H1 (cell line): ENCODE results near the gene KRTAP12-4. TPM values are rescaled to one million over a fixed set of nuclear protein-coding genes. Genes with fewer than 3 reads are reported as not detected.

Experiments used
- CTCF ChIA-PET: fragments of 300-600 bp; sonication (Branson Sonifier 250); formaldehyde crosslinking; loops from one replicate; lab custom pipeline; 2021; ENCODE audit not compliant: partially characterized antibody; lab: Charles Lee
- POLR2A ChIA-PET: fragments of 300-600 bp; sonication (Branson Sonifier 250); formaldehyde crosslinking; loops from one replicate; lab custom pipeline; 2021; ENCODE audit warnings: inconsistent platforms; ENCODE audit not compliant: partially characterized antibody; lab: Charles Lee
- DNase-seq, 2 experiments: peaks; one replicate each; pipeline versions ENCODE4 v3.0.0 to v3.0.0-alpha.2; 2010 to 2022; ENCODE audit warnings: low spot score in 2 of 2, low read depth in 1 of 2, mixed read lengths in 1 of 2
- FAIRE-seq: peaks from 2 replicates; lab custom pipeline; 2011; peaks lifted over from hg19 to GRCh38; lab: Jason Lieb, UNC
- H2AFZ ChIP-seq: 2 replicates; pipeline ENCODE4 v1.8.1; 2012; ENCODE audit warnings: low read length, inconsistent platforms
- H2AK5ac ChIP-seq: 2 replicates; pipeline ENCODE4 v1.6.1; 2013; ENCODE audit warnings: low read depth, low read length
- H2BK120ac ChIP-seq: replicated peaks from 2 replicates; pipeline ENCODE3; 2013; ENCODE audit warnings: low read depth, low read length, inconsistent platforms
- H2BK12ac ChIP-seq: 2 replicates; pipeline ENCODE4 v1.6.1; 2013; ENCODE audit warnings: low read depth, low read length
- H2BK15ac ChIP-seq: 2 replicates; pipeline ENCODE4 v1.6.1; 2013; ENCODE audit warnings: low read length
- H2BK20ac ChIP-seq: 2 replicates; pipeline ENCODE4 v1.6.1; 2013; ENCODE audit warnings: low read length
- H2BK5ac ChIP-seq: 2 replicates; pipeline ENCODE4 v1.6.1; 2013; ENCODE audit warnings: low read depth, low read length
- H3K14ac ChIP-seq: 2 replicates; pipeline ENCODE4 v1.6.1; 2013; ENCODE audit warnings: inconsistent platforms; ENCODE audit not compliant: insufficient read length
- H3K18ac ChIP-seq: 2 replicates; pipeline ENCODE4 v1.6.1; 2013; ENCODE audit warnings: low read length; ENCODE audit errors: extremely low read depth
- H3K23ac ChIP-seq: 2 replicates; pipeline ENCODE4 v1.6.1; 2013; ENCODE audit warnings: inconsistent platforms; ENCODE audit not compliant: insufficient read length
- H3K23me2 ChIP-seq: 2 replicates; pipeline ENCODE4 v1.6.1; 2013; ENCODE audit warnings: low read depth, low read length
- H3K27ac ChIP-seq: 2 replicates; pipeline ENCODE4 v1.6.1; 2011; ENCODE audit warnings: low read depth, low read length, inconsistent platforms
- H3K27me3 ChIP-seq, 4 experiments: replicated peaks in 1 of 4; 1 replicate in 1 of 4; 2 replicates in 3 of 4; pipeline versions ENCODE4 v1.6.1 to v1.8.1; 2011 to 2013; ENCODE audit warnings: low read length in 3 of 4, mild to moderate bottlenecking in 3 of 4, inconsistent platforms in 2 of 4, mixed read lengths in 2 of 4, moderate library complexity in 1 of 4; ENCODE audit not compliant: control insufficient read depth in 3 of 4, insufficient read depth in 3 of 4; ENCODE audit errors: extremely low read depth in 1 of 4
- H3K36me3 ChIP-seq, 4 experiments: 2 replicates each; pipeline versions ENCODE4 v1.6.1 to v1.8.1; 2011 to 2013; ENCODE audit warnings: mild to moderate bottlenecking in 4 of 4, low read length in 3 of 4, moderate library complexity in 2 of 4, control low read depth in 1 of 4, inconsistent platforms in 1 of 4; ENCODE audit not compliant: insufficient read depth in 4 of 4, control insufficient read depth in 2 of 4
- H3K4ac ChIP-seq: replicated peaks from 2 replicates; pipeline ENCODE3; 2013; ENCODE audit warnings: low read length, low read depth, mixed read lengths, inconsistent platforms; ENCODE audit not compliant: insufficient read length
- H3K4me1 ChIP-seq, 4 experiments: replicated peaks in 1 of 4; 1 replicate in 1 of 4; 2 replicates in 3 of 4; pipeline versions ENCODE4 v1.6.1 to v1.8.1; 2011 to 2013; ENCODE audit warnings: low read length in 3 of 4, inconsistent platforms in 2 of 4, mixed read lengths in 1 of 4; ENCODE audit not compliant: insufficient read depth in 4 of 4, control insufficient read depth in 3 of 4
- H3K4me2 ChIP-seq, 2 experiments: 2 replicates each; pipeline versions ENCODE4 v1.6.1 to v1.8.1; 2011 to 2013; ENCODE audit warnings: low read depth in 2 of 2, low read length in 2 of 2, control low read depth in 1 of 2, inconsistent platforms in 1 of 2, mild to moderate bottlenecking in 1 of 2; ENCODE audit not compliant: insufficient read depth in 1 of 2
- H3K4me3 ChIP-seq, 4 experiments: fragments of 200-600, 300-600 bp in 1 of 4; sonication (generic), shearing (Covaris generic), sonication (Bioruptor Twin) in 1 of 4; 2 replicates each; pipeline versions ENCODE4 v1.5.1 to v1.8.1; 2011 to 2016; ENCODE audit warnings: low read length in 4 of 4, low read depth in 3 of 4, control low read depth in 2 of 4, inconsistent platforms in 2 of 4, mild to moderate bottlenecking in 2 of 4, mixed read lengths in 1 of 4, moderate library complexity in 1 of 4; ENCODE audit not compliant: insufficient read depth in 2 of 4; ENCODE audit errors: extremely low read depth in 1 of 4
- H3K56ac ChIP-seq: replicated peaks from 2 replicates; pipeline ENCODE3; 2013; ENCODE audit warnings: low read depth, mild to moderate bottlenecking, mixed read lengths, low read length, inconsistent platforms; ENCODE audit not compliant: insufficient read length
- H3K79me1 ChIP-seq: 2 replicates; pipeline ENCODE4 v1.6.1; 2013; ENCODE audit warnings: low read depth, low read length, control low read depth
- H3K79me2 ChIP-seq, 2 experiments: 2 replicates each; pipeline versions ENCODE4 v1.6.1 to v1.8.1; 2012 to 2013; ENCODE audit warnings: low read length in 2 of 2, mild to moderate bottlenecking in 2 of 2, inconsistent platforms in 1 of 2; ENCODE audit not compliant: insufficient read depth in 2 of 2, control insufficient read depth in 1 of 2
- H3K9ac ChIP-seq, 4 experiments: replicated peaks in 1 of 4; 1 replicate in 1 of 4; 2 replicates in 3 of 4; pipeline versions ENCODE4 v1.6.1 to v1.8.1; 2011 to 2013; ENCODE audit warnings: low read depth in 3 of 4, low read length in 3 of 4, control low read depth in 2 of 4, mild to moderate bottlenecking in 2 of 4, moderate library complexity in 2 of 4, inconsistent platforms in 1 of 4; ENCODE audit errors: extremely low read depth in 1 of 4
- H3K9me3 ChIP-seq, 2 experiments: 2 replicates each; pipeline versions ENCODE4 v1.6.1 to v1.8.1; 2012 to 2013; ENCODE audit warnings: mild to moderate bottlenecking in 2 of 2, moderate library complexity in 2 of 2, control low read depth in 1 of 2, inconsistent platforms in 1 of 2, low read depth in 1 of 2, low read length in 1 of 2, mixed read lengths in 1 of 2; ENCODE audit not compliant: insufficient read depth in 2 of 2
- H4K20me1 ChIP-seq, 2 experiments: replicated peaks in 1 of 2; 2 replicates each; pipeline versions ENCODE3 to v1.8.1; 2011 to 2013; ENCODE audit warnings: inconsistent platforms in 2 of 2, low read length in 2 of 2, mild to moderate bottlenecking in 1 of 2; ENCODE audit not compliant: insufficient read depth in 2 of 2, control insufficient read depth in 1 of 2
- H4K5ac ChIP-seq: 2 replicates; pipeline ENCODE4 v1.6.1; 2013; ENCODE audit warnings: low read length, low read depth, mixed read lengths, inconsistent platforms; ENCODE audit not compliant: insufficient read length
- H4K8ac ChIP-seq: 2 replicates; pipeline ENCODE4 v1.8.0; 2013; ENCODE audit warnings: mild to moderate bottlenecking, moderate library complexity, low read length, inconsistent platforms; ENCODE audit not compliant: insufficient read depth; ENCODE audit errors: extremely low read depth
- H4K91ac ChIP-seq: replicated peaks from 2 replicates; pipeline ENCODE3; 2013; ENCODE audit warnings: low read length, mixed read lengths, inconsistent platforms; ENCODE audit not compliant: insufficient read length
- CBX8 ChIP-seq: fragments of 300-800, 300-1000 bp; sonication (generic); IDR thresholded peaks from 2 replicates; pipeline ENCODE4 v1.7.1; 2016; ENCODE audit warnings: low read depth, low read length, borderline replicate concordance
- GTF2F1 ChIP-seq: IDR thresholded peaks from 2 replicates; pipeline ENCODE4 v1.6.1; 2012; ENCODE audit warnings: low read depth, low read length, improper control_type of control experiment, borderline replicate concordance
- TAF1 ChIP-seq: IDR thresholded peaks from 2 replicates; pipeline ENCODE4 v1.6.1; 2011; ENCODE audit warnings: mild to moderate bottlenecking, low read depth, low read length
- TCF12 ChIP-seq: IDR thresholded peaks from 2 replicates; pipeline ENCODE4 v1.6.1; 2011; ENCODE audit warnings: low read depth, mild to moderate bottlenecking, low read length
- TEAD4 ChIP-seq: IDR thresholded peaks from 2 replicates; pipeline ENCODE4 v1.6.1; 2012; ENCODE audit warnings: low read depth, low read length, inconsistent platforms, mixed read lengths
- WGBS, 2 experiments: shearing (Covaris generic) in 1 of 2; methylation state at CpG; one replicate each; pipeline versions ENCODE4 v1.1.6 to v1.1.7; 2013 to 2015; ENCODE audit warnings: low lambda C conversion rate in 2 of 2, mixed read lengths in 2 of 2, inconsistent platforms in 1 of 2, low coverage in 1 of 2, missing lambda C conversion rate in 1 of 2; ENCODE audit not compliant: insufficient replicate concordance in 2 of 2, insufficient coverage in 1 of 2, insufficient read length in 1 of 2; ENCODE audit errors: extremely low coverage in 1 of 2, missing lambda C conversion rate in 1 of 2; 5-methylcytosine and 5-hydroxymethylcytosine counted together
- polyA plus RNA-seq, 7 experiments: library from polyadenylated mRNA; depleted of rRNA in 3 of 7; stranded (reverse) in 5 of 7; unstranded in 2 of 7; fragments of >200 nt in 5 of 7; fragments of 200-250 nt in 2 of 7; gene quantifications; 1 replicate in 5 of 7; 2 replicates in 1 of 7; 4 replicates in 1 of 7; pipeline versions ENCODE4 v1.2.1 to v1.2.3, GENCODE V29; 2011 to 2013; ENCODE audit warnings: missing spikeins in 2 of 7, mixed read lengths in 2 of 7
- total RNA-seq: library from RNA; stranded (reverse); fragmentation: NEBNext Ultra II Directional; extraction: Animal tissue kit (Norgen Biotek cat#: 25700); gene quantifications from 2 replicates; pipeline ENCODE4 v1.2.1, GENCODE V29; 2021

KRTAP12-4 gene
- total and polyA plus RNA-seq, 2 of the 8 experiments (the other 6 are each of a cell fraction or from before 2014, with no cell fraction given): not detected

- Histone ChIP-seq H2BK5ac (no peak overlapping the region), H3K79me2 (no peaks in the 10 kb centered on the region), H3K27ac (no peak overlapping the region), H4K5ac (no peak overlapping the region), H3K4me2 (no peak overlapping the region), H3K79me1 (no peaks in the 10 kb centered on the region), H3K4me3 (no peak overlapping the region), H3K4ac (no peak overlapping the region), H3K23me2 (no peaks in the 10 kb centered on the region), H3K56ac (no peak overlapping the region), H4K91ac (no peak overlapping the region), H2BK12ac (no peak overlapping the region), H3K4me1 (no peaks in the 10 kb centered on the region; a peak in 2 of 7 replicates), H4K8ac (no peak overlapping the region), H2BK20ac (no peak overlapping the region), H2AK5ac (no peak overlapping the region), H4K20me1 (peaks cover 0 to 3% of the 10 kb centered on the region in 2 experiments), H2BK120ac (no peak overlapping the region), H3K14ac (no peak overlapping the region), H2BK15ac (no peak overlapping the region), H3K23ac (no peak overlapping the region), H3K36me3 (no peaks in the 10 kb centered on the region), H3K9ac (no peak overlapping the region), H3K18ac (no peak overlapping the region), H3K27me3 (no peaks in the 10 kb centered on the region), H3K9me3 (peaks cover 0 to 4% of the 10 kb centered on the region in 2 experiments; a peak in 1 of 4 replicates), H2AFZ (no peak overlapping the region)
- FAIRE-seq (no peak), DNase-seq (no peak)
- 83% methylated on average over 1 of the region's 1 CpG; no CpG with 5 or more reads in 1 of the 2 experiments for WGBS, 2 experiments
- ChIA-PET POLR2A (no interaction called here), CTCF (interaction anchor here (0.6 to 0.9 kb wide), 2 partner anchors 16 to 382 kb away, joined by 3 read pairs; no protein-coding TSS in a partner anchor)
- no peak for TF ChIP-seq TAF1
- TF ChIP-seq GTF2F1: no peak
- TF ChIP-seq TEAD4: no peak
- TF ChIP-seq TCF12: no peak
- no peak for TF ChIP-seq CBX8
Measured at GRCh38 chr21:44632067-44632466, 22.4 kb downstream of the KRTAP12-4 start.
